HG03571 (cell line): ENCODE data around the gene REP15.
"Not testable (repeated sequence)": the region's sequence is repeated elsewhere in the genome, so short reads cannot be mapped to it uniquely, and the experiment has no call there.

Experiments
- ATAC-seq: cut with Tn5 transposase; IDR thresholded peaks from one replicate; pipeline ENCODE4 v1.9.1; 2021; ENCODE audit not compliant: unreplicated experiment

REP15 gene

GRCh38 chr12:27696293-27696652 lies at the start of gene REP15:
Gene REP15 (plus strand): TSS chr12:27696447. CDS start chr12:27696563, 116 bp downstream.
- ATAC-seq: no peak

- no peak for ATAC-seq
These were observed 46.2 kb upstream of the REP15 start for GRCh38 chr12:27650011-27650410.

DNA sequence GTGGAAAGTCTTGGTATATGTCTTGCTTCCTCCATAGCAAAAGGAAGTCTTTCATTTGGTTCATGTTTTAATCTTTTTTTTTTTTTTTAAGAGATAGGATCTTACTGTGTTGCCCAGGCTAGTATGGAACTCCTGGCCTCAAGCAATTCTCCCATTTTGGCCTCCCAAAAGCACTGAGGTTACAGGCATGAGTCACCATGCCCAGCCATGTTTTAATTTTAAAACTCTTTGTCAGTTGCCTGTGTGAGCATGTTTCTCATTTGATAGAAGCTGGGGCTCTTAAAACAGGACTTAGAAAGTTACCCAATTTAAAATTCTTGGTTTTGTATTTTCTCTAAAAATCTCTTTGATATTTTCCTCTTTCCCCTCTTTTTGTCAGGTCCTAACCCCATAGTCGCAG lies 45.0 kb upstream of the REP15 start:
- no peak for ATAC-seq

DNA sequence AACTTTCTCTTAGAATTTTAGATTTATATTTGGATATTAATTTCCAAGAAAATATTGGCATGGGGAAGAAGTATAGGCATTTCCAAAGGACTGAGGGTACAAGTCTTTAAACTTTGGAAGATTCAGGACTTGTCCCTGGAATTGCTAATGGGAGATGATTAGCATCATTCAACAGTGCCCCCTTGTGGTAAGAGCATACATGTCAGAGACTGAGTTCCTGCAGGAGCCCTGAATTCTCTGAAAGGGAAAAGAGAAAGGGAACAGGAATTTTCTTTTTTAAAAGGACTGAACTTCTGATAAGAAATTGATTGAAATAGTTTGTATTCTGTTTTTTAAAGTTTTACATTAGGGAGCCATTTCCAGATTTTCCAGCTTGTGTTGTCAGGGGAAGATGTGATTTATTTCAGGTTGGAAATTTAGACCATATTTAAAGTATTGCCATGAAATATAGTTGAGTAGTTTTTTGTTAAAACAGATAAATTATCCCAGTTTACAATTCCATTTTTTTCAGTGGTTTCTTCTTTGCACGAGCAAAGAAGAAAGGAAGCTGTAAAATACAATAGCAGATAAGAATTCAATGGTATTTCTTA lies 44.0 kb upstream of the REP15 start:
- no peak for ATAC-seq

- ATAC-seq: no peak
These were observed 42.6 kb upstream of the REP15 start for GRCh38 chr12:27653661-27654060.

- not testable (repeated sequence) for ATAC-seq
These were observed 40.8 kb upstream of the REP15 start for GRCh38 chr12:27655476-27655875.

DNA sequence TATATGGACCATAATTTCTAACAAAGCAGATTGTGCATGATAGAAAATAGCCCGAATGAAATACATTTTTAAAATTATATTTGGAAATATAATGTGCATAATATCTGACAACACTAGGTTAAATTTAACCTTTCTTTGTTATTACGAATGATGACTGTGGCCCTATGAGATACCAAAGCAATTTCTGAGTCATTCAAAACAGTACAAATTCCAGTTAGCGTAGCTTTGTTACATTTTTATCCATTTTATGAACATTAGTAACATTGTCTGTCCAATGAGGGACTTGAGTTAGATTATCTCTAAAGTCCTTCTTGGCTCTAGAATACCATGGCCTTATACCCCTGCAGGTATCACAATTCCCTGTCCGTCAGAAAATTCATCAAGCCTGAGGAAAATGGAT lies 39.0 kb upstream of the REP15 start:
- ATAC-seq: no peak

DNA sequence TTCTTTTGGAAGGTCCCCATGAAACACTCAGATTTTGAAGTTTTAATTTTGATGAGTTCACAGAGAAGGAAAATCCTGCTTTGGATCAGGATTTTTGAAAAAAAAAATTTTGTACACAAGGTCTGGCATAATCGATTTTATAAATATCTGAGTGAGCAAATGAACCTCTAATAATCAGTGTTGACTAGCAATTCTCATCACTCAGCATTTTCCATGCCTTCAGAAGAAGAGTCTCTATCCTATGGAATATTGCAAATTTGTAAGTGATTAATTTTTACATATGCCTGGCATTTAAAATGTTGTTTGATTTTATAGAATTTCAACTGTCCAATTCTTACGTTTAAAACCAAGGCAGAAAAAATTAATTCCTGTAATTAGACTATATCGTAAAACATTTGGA lies 30.5 kb upstream of the REP15 start:
- no peak for ATAC-seq

- no peak for ATAC-seq
These were observed 29.7 kb upstream of the REP15 start for GRCh38 chr12:27666510-27666909.

DNA sequence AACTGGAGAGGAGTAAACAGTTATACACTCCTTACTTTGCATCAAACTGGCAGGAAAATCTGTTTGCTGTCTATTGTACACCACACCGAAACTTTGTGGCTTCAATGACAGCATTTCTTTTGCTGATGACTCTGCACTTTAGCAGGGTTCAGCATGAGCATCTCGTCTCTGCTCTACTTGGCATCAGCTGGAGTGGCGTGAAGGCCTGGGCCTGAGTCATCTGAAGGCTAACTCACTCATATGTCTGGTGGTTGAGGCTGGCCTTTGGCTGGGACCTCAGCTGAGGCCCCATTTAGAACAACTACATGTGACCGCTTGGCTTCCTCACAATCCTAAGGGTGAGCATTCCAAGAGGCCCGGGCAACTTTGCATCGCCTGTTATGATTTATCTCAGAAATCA lies 28.7 kb upstream of the REP15 start:
- no peak for ATAC-seq

- no peak for ATAC-seq
These were observed 24.2 kb upstream of the REP15 start for GRCh38 chr12:27672051-27672450.

DNA sequence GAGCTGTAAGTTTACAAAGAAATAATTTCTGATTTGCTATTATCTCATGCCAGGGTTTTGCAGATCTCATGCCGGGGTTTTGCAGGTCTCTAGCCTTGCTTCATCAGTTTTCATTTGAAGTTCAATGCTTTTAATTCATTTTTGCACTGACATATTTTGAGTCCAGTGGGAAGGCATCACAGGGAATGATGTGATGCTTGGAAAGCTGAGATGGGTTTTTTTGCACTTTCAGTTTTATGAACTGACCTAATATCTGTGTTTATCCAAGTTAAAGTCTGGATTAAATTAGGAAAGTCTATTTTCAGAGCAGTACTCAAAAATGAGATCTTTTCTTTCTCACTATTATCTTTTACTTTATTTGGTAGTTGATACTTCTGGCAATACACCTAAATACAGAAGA lies 23.6 kb upstream of the REP15 start:
- no peak for ATAC-seq

GRCh38 chr12:27673101-27673718 lies 23.0 kb upstream of the REP15 start:
- no peak for ATAC-seq

DNA sequence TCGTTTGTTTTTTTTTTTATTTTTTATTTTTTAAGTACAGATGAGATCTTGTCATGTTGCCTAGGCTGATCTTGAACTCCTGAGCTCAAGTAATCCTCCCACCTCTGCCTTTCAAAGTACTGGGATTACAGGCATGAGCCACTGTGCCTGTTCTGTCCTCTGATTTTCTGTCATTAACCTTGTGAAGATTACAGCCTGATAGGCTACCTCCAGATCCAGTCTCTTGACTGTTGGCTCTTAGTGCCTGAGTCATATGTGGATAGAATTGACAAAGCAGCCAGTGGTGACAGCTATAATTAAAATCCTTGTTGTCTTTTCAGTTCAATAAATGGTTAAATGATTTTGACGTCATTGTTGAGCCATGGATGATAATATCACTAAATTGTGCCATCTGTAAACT lies 21.3 kb upstream of the REP15 start:
- ATAC-seq: no peak

DNA sequence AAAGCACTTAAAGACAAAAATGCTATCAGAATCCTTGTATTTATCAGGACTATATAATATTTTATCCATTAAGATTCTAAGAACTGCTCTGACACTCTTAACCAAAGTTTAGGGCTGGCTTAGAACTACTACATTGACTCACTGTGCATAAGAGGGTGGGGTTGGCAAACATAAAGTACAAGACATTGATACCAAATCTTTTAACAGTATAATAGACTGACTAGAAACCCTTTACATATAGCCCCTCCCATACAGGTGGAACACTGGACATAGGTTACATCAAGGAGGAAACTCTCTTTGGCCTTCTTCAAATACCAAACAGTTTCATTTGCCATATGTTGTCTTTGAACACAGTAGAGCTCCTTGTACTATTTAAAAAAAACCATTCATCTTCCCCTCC lies 15.6 kb upstream of the REP15 start:
- no peak for ATAC-seq

DNA sequence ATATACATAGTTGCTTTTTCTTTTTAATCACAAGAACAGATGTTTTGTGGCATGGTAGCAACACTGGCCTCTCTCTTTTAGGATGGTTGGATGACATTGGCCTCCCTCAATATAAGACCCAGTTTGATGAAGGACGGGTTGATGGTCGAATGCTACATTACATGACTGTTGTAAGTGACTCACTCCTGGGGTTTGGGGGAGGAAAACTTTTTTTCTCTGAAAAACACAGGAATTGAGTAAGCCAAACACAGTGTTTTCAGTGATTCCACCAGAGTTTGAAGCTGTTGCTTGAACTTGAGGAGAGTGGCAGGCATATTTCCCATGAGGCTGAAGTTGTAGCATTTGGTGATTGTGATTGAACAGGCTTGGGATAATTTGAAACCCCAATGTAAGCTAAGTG lies 13.7 kb upstream of the REP15 start:
- ATAC-seq: no peak

DNA sequence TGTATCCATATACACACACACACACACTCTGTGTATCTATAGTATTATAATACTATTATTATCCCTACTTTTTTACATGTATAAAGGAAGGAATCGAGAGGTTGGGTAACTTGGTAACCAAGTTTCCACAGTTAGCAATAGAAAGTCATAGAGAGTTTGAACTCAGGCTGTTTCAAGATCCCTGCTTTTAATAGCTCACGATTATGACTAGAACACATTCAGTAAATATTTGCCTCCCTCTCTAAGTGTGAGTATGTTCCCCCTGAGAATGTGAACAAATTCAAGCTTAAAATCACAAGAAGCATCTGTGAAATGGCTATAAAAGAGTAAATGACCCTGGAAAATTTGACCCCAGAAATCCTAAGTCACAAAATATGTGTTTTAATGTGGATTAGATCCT lies 11.0 kb upstream of the REP15 start:
- ATAC-seq: no peak

- no peak for ATAC-seq
These were observed 10.1 kb upstream of the REP15 start for GRCh38 chr12:27686147-27686546.

- no peak for ATAC-seq
These were observed 7.6 kb upstream of the REP15 start for GRCh38 chr12:27688671-27689070.

DNA sequence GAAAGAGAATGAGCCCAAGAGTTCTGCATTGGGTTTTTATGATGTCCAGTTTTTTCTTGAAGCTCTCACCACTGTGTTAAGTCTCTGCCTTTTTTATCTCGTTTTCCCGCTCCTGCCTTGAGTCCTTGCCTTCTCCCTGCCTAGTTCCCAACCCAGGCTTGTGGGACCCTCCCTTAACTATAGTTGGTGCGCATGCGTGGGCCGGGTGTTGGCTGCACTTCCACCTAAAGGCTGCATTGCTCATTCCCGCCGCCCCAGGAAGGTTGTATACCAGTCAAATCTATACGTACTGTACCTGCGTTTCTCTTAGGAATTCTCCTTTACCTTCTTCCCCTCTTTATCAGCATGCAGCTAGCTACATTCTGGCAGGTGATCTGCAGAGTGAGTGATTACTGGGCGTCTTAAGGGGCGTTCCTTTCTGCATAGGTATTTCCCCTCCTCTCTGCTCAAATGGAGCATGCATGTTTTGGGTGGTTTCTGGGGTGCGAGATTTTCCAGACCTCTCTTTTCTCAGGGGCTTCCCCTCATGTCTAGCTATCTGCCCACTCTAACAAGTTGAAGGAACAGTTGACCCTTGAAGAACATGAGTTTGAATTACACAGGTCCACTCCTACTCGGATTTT lies 6.6 kb upstream of the REP15 start:
- no peak for ATAC-seq

- no peak for ATAC-seq
These were observed 2.8 kb upstream of the REP15 start for GRCh38 chr12:27693403-27693802.

DNA sequence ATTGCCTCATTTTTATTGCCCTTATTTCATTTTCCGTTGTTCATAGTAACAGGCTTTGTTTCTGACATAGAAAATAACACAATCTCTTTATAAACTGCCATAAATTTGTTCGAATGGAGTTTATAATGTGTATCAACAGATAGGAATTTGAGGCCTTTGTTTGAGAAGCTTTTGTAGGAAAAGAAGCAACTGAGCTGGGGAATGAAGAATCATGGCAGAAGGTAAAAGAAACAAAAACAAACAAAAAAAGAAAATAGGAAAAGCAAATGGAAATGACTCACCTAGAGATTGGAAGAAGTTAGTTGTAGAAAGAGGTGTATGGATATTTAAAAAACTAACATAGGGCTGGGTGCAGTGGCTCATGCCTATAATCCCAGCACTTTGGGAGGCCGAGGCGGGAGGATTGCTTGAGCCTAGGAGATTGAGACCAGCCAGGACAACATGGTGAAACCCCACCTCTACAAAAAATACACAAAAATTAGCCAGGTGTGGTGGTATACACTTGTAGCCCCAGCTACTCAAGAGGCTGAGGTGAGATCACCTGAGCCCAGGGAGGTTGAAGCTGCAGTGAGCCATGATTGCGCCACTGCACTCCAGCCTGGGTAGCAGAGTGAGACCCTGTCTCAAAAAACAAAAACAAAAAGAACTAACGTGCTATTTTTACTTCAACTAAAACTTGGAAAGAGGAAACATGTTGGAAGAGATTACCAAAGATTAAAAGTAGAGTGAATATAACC lies 523 bp upstream of the REP15 start:
- ATAC-seq: no peak
